Adipose tissue (tissue), 3 donors: ENCODE results near the gene SLA2. TPM values are rescaled to one million over a fixed set of nuclear protein-coding genes. Genes with fewer than 3 reads are reported as not detected.
"Not testable (repeated sequence)": the region's sequence is repeated elsewhere in the genome, so short reads cannot be mapped to it uniquely, and the experiment has no call there.

Experiments
- H3K27ac ChIP-seq: one replicate; pipeline ENCODE4 v1.5.1; 2013; ENCODE audit warnings: low read depth, low read length
- WGBS, 3 donors: extraction: QIAGEN DNeasy Blood & Tissue Kit; methylation state at CpG; one replicate each; pipeline ENCODE4 v1.1.7; 2013; 5-methylcytosine and 5-hydroxymethylcytosine counted together
- polyA plus RNA-seq, 3 donors: library from polyadenylated mRNA; stranded (reverse); fragments of 200-250 nt; gene quantifications; one replicate each; pipeline ENCODE4 v1.2.3, GENCODE V29; 2013
- donor health status: healthy with polysubstance abuse.
- donor health status: Bipolar disorder and iron deficiency.
- donor health status: healthy.

SLA2 gene
- polyA plus RNA-seq, 3 donors, result 0.14 to 0.65 (median 0.22) TPM

DNA sequence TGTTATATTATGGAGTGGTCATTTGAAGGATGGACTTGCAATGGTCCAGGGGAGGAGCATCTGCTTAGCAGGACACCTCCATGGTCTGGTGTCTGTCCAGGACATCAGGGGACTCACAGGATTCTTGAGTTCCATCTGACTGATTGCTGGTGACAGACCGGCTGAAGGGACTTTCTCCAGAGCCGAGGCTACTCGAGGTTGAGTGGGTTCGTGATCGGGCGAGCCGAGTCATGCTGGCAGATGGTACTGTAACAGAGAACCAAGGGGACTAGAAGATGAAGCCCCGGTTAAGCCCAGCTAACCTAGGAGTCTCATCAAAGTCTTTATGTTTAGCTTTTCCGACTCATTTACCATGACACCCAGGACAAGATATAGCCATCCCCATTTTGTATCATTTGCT, 7.5 kb upstream of the SLA2 start:
- 91 to 94% (median 92%) methylated on average over 9 of the region's 9 CpGs for WGBS, 3 donors
- no peak overlapping the region for H3K27ac ChIP-seq

DNA sequence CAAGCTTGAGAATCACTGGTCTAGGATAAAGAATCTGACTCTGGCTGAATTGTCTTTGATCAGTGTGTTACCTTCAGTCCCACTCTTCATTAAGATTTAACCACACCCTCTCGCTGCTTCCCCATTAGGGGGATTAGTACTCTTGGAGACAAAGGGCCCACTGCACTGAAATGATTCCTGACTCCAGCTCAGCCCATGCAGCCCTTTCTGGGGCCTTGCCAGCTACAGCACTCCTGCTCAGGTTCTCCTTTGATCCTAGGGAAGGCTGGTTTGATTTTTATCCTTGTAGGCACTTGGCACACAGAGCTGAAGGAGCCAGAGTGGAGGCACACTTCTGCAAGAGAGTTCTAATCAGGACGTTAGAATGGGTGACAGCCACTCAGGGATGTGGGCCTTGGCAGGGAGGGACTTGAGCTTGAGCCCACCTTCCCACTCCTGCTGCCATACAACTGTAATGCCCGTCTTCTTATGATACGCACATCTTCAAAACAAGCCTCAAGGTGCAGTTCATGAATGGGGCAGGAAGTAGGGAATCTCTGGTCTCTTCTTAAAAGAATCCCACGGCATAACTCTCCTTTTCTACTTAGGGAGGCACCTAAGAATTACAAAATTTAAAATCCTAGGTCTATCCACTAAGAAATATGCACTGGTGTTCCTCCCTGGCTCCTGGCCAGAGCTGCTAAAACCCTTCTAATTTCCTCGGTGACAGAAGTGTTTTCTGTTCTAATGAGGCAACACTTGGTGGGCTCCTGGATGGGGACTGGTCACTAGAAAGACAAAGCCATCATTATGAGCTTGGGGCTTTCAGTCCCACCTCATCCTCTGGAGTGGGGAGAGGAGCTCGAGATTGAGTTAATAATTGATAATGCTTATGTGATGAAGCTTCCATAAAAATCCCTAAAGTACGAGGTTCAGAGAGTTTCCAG, 1.5 kb upstream of the SLA2 start:
- no peak overlapping the region for H3K27ac ChIP-seq
- 57 to 75% (median 70%) methylated on average over 8 of the region's 8 CpGs for WGBS, 3 donors

DNA sequence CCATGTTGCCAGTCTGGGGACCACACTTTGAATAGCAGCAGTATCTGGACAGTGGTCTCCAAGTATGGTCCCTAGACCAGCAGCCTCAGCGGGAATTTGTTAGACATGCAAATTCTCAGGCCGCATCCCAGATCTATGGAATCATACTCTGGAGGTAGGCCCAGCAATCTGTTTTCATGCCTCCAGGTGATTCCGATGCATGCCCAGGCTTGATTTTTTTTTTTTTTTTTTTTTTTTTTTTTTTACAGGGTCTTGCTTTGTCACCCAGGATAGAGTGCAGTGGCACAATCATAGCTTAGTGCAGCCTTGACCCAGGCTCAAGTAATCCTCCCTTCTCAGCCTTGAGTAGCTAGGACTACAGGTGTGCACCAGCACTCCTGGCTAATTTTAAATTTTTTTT, 682 bp upstream of the SLA2 start:
- 88 to 97% (median 94%) methylated on average over 3 of the region's 3 CpGs for WGBS, 3 donors
- H3K27ac ChIP-seq, result no peak overlapping the region

DNA sequence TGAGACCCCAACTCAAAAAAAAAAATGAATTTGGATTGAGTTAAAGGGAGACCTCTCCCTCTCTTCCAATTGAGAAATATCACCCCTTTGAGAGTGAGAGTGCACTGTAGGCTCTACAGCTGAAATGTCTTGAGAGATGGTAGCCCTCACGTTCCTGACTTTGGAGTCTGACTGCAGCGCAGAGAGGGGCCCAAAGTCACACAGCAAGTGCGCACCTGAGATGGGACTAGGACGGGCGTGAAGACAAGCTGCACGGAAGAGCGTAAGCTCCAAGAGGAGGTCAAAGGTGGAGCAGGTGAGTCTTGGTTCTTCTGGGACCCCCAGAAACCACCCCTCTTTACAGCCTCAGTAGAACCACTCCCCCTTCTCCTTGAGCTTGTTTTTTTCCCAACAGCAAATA, 643 bp downstream of the SLA2 start:
- H3K27ac ChIP-seq, result no peak overlapping the region
- WGBS, 3 donors, result 86 to 92% (median 90%) methylated on average over 7 of the region's 7 CpGs

DNA sequence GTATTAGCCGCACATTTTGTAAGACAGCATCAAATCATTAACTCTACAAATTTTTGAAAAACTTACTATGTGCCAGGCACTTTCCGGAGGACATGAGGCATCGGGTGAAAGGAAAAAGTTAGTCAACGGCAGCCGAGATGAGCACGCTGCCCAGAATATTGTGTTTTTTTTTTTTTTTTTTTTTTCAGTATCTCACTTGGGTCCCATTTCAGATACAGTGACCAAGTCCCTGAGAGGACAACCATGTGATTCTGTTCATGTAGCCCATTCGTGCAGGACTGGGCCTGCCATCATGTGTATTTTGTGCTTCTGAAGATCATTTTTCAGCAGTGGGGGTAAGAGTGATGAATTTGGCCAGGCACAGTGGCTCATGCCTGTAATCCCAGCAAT, 1.3 kb downstream of the SLA2 start:
- 70 to 88% (median 73%) methylated on average over 7 of the region's 7 CpGs for WGBS, 3 donors
- H3K27ac ChIP-seq, result no peak overlapping the region

DNA sequence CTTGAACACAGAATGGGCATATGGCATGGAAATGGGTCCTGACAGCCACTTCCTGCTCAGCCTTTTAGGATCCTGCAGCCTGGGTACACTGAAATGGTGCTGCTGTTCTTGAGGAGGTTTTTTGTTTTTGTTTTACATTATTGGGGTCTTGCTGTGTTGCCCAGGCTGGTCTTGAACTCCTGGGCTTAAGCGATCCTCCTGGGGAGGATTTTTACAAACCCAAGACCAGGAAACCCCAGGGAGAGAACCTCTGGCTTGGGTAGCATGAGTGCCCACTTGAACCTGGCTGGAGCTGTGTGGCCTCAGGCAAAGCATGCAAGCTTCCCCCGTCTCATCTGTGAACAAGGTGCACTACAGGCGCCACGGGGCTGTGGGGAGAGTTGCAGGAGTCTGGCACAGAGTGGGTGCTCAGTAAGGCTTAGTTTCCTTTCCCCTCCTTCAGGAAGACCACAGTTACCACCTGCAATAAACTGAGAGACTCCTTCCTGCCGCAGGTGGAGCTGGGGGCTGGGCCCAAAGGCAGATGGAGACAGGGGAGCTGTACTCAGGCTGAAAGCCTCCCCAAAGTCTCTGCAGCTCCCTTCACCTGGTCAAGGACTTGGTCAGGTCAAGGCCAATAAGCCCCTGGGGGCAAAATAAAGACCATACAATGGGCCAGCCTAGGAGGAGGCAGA, 1.8 kb downstream of the SLA2 start:
- 61 to 72% (median 64%) methylated on average over 5 of the region's 5 CpGs for WGBS, 3 donors
- no peak overlapping the region for H3K27ac ChIP-seq

DNA sequence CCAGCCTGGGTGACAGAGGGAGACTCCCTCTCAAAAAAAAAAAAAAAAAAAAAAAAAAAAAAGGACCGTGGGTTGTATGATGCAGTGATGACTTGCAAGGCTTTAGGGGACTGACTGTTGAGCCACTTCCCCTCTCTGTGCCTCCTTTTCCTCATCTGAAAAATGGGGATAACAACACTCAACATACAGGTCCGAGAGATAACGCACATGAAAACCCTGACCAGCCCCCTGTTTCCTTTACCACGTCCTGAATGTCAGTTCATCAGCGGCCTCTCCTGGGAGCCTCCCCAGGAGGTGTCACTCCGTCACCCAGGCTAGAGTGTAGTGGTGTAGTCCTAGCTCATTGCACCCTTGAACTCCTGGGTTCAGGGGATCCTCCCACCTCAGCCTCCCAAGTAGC, 3.9 kb downstream of the SLA2 start:
- WGBS, 3 donors, result 67 to 84% (median 68%) methylated on average over 6 of the region's 6 CpGs
- no peak overlapping the region for H3K27ac ChIP-seq

DNA sequence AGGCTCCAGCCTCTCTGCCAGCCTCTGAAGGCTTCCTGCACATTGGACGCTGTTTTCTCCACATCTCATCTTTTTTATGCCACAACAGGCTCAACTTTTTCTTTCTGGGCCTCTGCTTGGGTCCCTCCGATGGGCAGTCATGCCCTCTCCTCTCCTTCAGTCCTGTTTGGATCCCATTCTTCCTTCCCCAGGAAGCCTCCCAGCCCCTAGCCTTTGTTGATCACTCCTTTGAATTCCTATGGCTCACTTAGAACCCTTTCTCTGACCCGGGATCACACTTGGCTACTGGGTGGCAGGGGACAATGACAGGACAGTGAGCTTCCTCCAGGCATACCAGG, 4.5 kb downstream of the SLA2 start:
- WGBS, 3 donors, result 85 to 93% (median 89%) methylated on average over 3 of the region's 3 CpGs
- no peak overlapping the region for H3K27ac ChIP-seq

DNA sequence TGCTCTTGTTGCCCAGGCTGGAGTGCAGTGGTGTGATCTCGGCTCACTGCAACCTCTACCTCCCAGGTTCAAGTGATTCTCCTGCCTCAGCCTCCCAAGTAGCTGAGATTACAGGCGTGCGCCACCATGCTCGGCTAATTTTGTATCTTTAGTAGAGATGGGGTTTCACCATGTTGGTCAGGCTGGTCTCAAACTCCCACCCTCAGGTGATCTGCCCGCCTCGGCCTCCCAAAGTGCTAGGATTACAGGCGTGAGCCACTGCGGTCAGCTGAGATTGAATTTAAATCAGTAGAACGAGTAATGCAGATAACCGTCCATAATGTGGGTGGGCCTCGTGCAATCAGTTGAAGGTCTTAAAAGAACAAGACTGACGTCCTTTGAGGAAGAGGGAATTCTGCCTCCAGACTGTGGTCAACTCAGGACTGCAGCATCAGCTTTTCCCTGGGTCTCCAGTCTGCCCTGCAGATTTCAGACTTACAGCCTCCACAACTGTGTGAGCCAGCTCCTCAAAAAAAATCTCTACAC, 7.1 kb downstream of the SLA2 start:
- WGBS, 3 donors, result 87 to 94% (median 93%) methylated on average over 11 to 12 of the region's 12 CpGs
- not testable (repeated sequence) for H3K27ac ChIP-seq

DNA sequence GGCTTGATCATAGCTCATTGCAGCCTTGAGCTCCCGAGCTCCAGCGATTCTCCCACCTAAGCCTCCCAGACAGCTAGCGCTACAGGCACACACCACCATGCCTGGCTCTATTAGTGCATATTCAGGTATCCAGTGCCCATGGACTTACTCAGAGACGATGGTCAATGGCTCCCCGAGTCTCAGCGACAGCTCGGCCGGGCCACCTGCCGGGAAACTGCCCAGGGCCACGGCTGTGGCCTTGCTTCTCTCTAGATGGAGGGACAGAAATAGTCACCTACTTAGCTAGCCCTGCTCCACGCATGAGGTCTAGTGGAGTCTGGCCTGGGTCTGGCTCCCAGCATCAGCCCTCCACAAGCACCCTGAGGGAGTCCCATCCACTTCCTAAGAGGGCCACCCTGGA, 11.7 kb downstream of the SLA2 start:
- 93 to 95% (median 95%) methylated on average over 11 of the region's 11 CpGs for WGBS, 3 donors
- no peak overlapping the region for H3K27ac ChIP-seq

DNA sequence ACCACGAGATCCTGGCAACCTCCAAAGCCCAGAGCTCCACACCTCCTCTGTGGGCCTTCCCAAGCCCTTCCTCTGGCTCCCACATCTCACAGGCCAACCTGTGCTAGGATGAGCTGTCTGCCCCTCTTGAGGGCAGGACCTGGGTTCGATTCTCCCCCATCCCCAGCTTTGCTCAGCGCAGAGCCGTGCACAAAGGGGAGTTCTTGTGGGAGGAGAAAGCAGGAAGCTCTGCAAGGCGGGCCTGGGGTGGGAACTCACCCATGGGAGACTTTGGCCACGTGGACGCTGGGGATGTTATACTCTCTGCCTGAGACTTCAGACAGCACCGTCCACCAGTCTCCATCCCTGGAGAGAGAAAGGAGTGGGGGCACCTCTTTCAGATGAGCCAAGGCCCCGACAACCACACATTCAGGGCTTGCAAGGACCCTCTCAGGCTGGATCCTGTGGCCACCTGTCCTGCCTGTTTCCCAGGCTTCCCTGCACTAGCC, 12.7 kb downstream of the SLA2 start:
- no peak overlapping the region for H3K27ac ChIP-seq
- WGBS, 3 donors, result 73 to 89% (median 78%) methylated on average over 8 to 9 of the region's 9 CpGs

DNA sequence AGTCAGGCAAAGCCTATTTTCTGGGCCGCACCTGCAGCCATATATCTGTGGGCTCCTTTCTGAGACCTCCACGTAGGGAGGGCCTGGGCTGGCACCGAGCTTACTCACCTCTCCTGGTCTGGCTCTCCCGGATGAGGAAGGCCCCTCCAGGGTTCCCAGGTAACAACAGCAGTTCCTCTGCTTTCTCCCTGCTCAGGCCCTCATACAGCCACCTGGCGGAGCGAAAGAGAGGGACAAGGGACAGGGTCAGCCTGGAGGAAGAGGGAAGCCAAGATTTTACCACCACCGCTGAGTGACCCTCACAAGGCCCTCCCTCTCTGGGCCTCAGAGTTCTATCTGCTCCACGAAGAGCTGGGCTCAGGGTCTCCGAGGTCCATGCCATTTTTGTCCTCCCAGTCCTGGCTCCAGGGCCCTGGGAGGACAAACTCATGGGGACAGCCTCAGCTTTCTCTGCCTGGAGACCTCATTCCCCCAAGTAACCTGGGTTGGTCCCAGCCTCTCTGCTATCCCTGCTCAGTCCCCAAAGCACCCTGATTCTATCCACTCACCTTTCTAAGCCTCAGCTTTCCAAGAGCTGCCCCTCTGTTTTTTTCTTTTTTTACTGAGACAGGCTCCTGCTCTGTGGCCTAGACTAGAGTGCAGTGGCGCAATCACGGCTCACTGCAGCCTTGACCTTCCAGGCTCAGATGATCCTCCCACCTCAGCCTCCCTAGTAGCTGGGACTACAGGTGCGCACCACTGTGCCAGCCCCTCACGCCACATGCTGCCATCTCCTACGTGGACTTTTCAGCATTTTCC, 13.3 kb downstream of the SLA2 start:
- no peak overlapping the region for H3K27ac ChIP-seq
- WGBS, 3 donors, result 70 to 87% (median 86%) methylated on average over 12 to 14 of the region's 14 CpGs

DNA sequence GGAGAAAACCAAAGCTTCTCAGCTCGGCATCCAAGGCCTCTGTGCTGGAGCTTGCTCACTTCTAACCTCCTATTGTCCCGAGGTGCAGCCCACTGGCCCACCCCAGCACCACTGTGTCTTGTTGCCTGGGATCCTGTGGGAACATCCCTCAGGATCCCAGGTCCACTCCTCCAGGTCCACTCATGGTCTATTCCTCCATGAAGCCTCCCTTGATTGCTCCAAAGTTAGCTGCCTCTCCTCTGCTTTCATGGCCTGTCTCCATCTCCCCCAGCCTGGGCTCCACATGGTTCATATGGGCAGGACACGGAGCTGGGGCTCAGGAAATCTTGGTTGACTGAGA, 13.9 kb downstream of the SLA2 start:
- 72 to 84% (median 80%) methylated on average over 3 of the region's 3 CpGs for WGBS, 3 donors
- no peak overlapping the region for H3K27ac ChIP-seq

DNA sequence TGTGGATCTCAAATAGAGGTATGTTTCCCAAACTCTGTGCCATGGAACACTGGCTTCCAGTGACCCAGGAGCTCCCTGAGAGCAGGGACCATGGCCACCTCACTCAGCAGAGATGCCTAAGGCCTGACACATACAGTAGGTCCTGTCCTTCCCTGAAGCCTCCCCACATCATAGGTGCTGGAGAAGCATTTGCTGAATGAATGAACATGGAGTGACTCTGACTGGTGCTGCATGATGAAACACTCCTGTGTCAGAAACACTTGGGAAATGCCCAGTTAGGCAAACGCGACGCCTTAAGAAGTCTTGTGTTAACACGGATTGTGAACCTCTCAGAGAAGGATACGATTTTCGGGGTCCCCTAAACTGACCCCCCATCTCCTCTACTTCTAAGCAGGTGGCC, 14.3 kb downstream of the SLA2 start:
- WGBS, 3 donors, result 73 to 90% (median 80%) methylated on average over 6 of the region's 6 CpGs
- no peak overlapping the region for H3K27ac ChIP-seq

DNA sequence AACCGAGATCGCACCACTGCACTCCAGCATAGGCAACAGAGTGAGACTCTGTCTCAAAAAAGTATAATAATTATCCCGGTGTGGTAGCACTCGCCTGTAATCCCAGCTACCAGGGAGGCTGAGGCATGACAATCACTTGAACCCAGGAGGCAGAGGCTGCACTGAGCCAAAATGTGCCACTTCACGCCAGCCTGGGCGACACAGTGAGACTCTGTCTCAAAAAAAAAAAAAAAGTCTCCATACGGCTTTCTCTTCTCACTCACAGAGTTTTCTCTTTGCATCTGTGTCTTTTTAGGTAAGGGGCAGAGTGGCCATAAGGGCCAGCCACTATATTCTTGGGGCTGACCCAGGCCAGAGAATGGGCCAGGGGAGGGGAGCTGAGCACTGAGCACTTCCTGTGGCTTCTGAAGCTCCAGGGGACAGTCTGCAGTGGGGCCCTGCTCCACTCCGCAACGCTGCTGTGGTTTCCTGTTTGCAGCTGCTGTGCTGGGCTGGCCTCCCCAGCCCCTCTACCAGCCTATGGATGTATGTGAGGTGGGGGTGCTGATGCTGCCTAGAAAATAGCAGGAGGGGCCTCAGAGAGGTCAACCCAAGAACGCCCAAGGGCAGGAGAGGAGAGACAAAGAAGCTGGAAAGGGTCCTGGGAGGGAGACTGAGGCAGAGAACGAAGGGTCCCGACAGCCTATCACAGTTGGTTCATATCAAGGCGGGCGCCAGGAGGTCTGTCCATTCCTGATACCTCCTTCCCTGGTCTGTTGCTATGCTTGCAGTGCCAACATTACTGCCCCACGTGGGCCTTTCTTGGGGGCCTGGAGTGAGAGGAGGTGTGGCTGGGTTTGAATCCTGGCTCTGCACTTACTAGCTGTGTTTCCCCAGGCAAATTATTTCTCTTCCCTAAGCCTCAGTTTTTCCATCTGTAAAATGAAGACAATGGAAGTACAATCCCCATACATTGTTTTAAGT, 16.0 kb downstream of the SLA2 start:
- WGBS, 3 donors, result 63 to 76% (median 67%) methylated on average over 15 of the region's 15 CpGs
- no peak overlapping the region for H3K27ac ChIP-seq

DNA sequence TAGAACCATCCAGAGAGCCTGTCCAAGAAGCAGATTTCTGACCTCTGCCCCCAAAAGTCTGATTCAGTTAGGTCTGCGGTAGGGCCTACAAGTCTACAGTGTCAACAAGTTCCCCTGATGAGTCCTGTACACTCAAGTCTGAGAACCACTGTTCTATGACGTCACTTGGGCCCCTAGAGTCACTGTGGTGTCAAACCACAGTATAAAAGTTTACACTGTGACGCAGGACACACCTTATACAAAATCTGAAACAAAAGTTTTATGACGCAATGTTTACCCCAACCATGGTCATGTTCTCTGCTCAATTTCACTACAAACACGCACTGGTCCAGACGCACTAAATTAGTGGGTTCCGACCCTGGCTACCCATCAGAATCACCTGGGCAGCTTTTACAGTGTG, 17.9 kb downstream of the SLA2 start:
- H3K27ac ChIP-seq, result no peak overlapping the region
- 78 to 89% (median 88%) methylated on average over 7 of the region's 7 CpGs for WGBS, 3 donors

DNA sequence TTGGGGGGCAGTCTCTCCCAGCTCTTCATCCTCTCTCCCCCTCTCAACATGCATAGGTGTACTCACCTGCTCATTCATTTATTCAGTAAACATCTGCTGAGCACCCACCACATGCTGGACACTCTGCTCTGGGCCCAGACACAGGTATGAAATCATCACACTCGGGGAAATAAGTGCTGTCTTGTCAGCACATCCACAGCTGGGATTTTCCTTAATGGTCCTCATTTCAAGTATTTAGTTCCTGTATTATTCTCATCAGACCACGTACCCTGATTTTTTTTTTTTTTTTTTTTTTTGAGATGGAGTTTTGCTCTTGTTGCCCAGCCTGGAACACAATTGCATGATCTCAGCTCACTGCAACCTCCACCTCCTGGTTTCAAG, 21.1 kb downstream of the SLA2 start:
- 72 to 96% (median 86%) methylated on average over 1 to 2 of the region's 2 CpGs for WGBS, 3 donors
- no peak overlapping the region for H3K27ac ChIP-seq
